ENCODE measurements around the gene PPIL4. TPM values are rescaled to one million over a fixed set of nuclear protein-coding genes. Genes with fewer than 3 reads are reported as not detected.

PPIL4 gene
- total RNA-seq, 2 experiments from 2014 or later: 20.8 to 21.9 TPM

DNA sequence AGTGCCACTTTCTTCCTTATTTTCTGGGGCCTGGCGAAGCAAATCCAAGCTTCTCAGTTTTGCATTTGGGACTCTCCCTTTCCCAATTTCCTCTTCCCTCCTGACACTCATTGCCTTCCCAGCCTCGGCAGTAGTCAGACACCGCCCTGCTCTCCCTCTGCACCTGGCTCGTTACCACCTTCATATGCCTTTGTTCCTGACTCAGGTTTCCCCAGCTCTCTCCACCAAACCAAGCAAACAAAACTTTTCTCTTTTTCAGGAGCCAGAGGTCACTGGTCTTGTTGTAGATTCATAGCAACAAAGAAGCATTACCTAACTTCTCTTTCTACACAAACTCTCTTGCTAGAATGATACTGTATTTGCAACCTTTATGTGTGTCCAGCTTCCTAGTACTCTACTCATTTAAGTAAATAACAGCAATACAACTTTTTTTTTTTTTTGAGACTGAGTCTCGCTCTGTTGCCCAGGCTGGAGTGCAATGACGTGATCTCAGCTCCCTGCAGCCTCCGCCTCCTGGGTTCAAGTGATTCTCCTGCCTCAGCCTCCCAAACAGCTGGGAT lies 52.0 kb downstream of the PPIL4 start:
- H3K27me3 Mint-ChIP-seq: no peaks in the 10 kb centered on the region
- intact Hi-C loops (cut with micrococcal nuclease): no loop called here
- peaks cover 80% of the 10 kb centered on the region for H3K4me1 Mint-ChIP-seq (ENCODE audit: low read depth)
- ChIA-PET POLR2A (interaction anchor here (1.0 kb wide), 2 partner anchors 11 to 34 kb away, joined by 3 read pairs; no protein-coding TSS in a partner anchor), CTCF (interaction anchor here (1.2 kb wide), 1 partner anchor 14 kb away, joined by 3 read pairs; no protein-coding TSS in a partner anchor)
- H3K36me3 Mint-ChIP-seq (ENCODE audit: low read depth): peaks cover 9% of the 10 kb centered on the region
- peak overlapping the region; percentile 94 for H3K27ac Mint-ChIP-seq
- no peaks in the 10 kb centered on the region for H3K9me3 Mint-ChIP-seq
- TF ChIP-seq, protein P1, sequence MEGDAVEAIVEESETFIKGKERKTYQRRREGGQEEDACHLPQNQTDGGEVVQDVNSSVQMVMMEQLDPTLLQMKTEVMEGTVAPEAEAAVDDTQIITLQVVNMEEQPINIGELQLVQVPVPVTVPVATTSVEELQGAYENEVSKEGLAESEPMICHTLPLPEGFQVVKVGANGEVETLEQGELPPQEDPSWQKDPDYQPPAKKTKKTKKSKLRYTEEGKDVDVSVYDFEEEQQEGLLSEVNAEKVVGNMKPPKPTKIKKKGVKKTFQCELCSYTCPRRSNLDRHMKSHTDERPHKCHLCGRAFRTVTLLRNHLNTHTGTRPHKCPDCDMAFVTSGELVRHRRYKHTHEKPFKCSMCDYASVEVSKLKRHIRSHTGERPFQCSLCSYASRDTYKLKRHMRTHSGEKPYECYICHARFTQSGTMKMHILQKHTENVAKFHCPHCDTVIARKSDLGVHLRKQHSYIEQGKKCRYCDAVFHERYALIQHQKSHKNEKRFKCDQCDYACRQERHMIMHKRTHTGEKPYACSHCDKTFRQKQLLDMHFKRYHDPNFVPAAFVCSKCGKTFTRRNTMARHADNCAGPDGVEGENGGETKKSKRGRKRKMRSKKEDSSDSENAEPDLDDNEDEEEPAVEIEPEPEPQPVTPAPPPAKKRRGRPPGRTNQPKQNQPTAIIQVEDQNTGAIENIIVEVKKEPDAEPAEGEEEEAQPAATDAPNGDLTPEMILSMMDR (IDR thresholded peaks at IDR 0.05): no peak
- DNase-seq (no peak), ATAC-seq (no peak)
- H3K4me3 Mint-ChIP-seq: no peak overlapping the region

DNA sequence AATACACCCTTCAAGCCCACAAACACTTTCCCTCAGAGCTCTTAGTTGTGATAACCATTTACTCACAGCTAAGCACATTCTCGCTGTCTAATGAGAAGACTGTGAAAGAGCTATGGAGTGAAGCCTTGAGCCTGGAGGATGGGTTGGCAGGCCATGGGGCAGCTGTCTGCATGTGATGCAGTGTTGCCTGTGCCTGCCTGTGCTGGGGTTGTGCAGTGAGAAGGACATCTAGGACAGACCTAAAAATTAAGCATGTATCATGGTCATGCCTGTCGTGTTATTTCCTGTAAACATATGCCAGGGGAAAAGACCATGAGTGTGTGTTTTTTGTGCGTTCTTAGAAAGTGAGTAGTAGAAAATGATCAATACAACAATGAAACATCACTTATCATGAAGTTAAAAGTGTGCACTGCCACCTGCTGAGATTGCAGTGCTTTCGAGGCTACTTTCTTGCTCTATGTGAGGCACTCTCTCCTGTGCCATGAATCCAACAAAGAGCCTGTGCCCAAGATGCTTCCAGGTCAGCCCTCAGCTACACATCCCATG lies 53.0 kb downstream of the PPIL4 start:
- ATAC-seq: no peak
- H3K4me1 Mint-ChIP-seq (ENCODE audit: low read depth): peaks cover 81% of the 10 kb centered on the region
- POLR2A ChIA-PET: no interaction called here
- peak overlapping the region; percentile 94 for H3K27ac Mint-ChIP-seq
- intact Hi-C loops (cut with micrococcal nuclease): no loop called here
- H3K27me3 Mint-ChIP-seq: no peaks in the 10 kb centered on the region
- no peak for DNase-seq
- CTCF ChIA-PET: interaction anchor here (1.0 to 1.2 kb wide), 2 partner anchors 13 to 61 kb away, joined by 3 to 4 read pairs; no protein-coding TSS in a partner anchor
- no peaks in the 10 kb centered on the region for H3K9me3 Mint-ChIP-seq
- TF ChIP-seq, protein P1 (IDR thresholded peaks at IDR 0.05): no peak
- no peak overlapping the region for H3K4me3 Mint-ChIP-seq
- peaks cover 7% of the 10 kb centered on the region for H3K36me3 Mint-ChIP-seq (ENCODE audit: low read depth)

DNA sequence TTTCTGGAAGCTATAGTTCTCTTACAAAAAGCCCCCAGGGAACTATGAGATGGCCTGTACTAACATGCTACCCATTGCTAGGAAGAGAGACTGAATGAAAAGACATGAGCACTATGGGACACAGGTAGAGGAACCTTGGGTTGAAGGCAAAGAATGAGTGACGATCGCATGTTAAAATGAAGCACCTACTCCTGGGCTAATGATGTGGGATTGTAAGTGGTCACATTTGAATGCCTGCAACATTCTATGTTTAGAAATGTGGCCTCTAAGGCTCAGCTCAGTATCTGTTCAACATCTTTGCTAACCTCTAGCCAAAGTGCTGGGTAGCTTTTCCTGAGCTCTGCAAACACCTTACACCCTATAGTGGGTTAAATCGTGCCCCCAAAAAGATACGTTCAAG lies 55.9 kb downstream of the PPIL4 start:
- peaks cover 69% of the 10 kb centered on the region for H3K4me1 Mint-ChIP-seq (ENCODE audit: low read depth)
- TF ChIP-seq, protein P1 (IDR thresholded peaks at IDR 0.05): no peak
- POLR2A ChIA-PET: interaction anchor here (1.1 to 1.7 kb wide), 2 partner anchors 16 to 55 kb away, joined by 3 to 7 read pairs; partner anchors contain the start of gene PPIL4
- peaks cover 2% of the 10 kb centered on the region for H3K36me3 Mint-ChIP-seq (ENCODE audit: low read depth)
- no peak overlapping the region for H3K4me3 Mint-ChIP-seq
- intact Hi-C loops (cut with micrococcal nuclease): no loop called here
- H3K27ac Mint-ChIP-seq: peak overlapping the region; percentile 75
- CTCF ChIA-PET: interaction anchor here (0.7 to 2.3 kb wide), 3 partner anchors 9 to 18 kb away, joined by 3 to 10 read pairs (median 6); no protein-coding TSS in a partner anchor
- ATAC-seq (no peak), DNase-seq (no peak)
- H3K27me3 Mint-ChIP-seq: no peaks in the 10 kb centered on the region
- no peaks in the 10 kb centered on the region for H3K9me3 Mint-ChIP-seq

DNA sequence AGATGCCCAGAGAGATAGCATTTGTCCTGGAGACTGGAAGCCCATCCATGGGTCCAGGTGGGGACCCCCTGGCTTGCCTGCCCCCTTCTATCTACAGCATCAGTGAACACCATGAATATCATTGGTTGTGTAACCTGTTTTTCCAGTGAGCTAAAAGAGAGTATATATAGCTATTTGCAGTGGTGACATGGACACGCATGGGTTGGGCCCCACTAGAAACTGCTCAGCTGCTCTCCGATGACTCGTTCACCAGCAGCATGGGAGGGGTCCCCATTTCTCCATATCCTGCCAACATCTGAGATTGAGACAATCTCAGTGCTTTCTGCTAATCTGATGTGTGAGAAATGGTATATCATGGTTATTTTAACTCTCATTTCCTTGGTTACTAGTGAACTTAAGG lies 57.0 kb downstream of the PPIL4 start:
- intact Hi-C loops (cut with micrococcal nuclease): no loop called here

More for the DNA sequence above, 57.0 kb downstream of the PPIL4 start:
- ChIA-PET POLR2A (interaction anchor here (1.1 to 1.7 kb wide), 3 partner anchors 18 to 57 kb away, joined by 3 to 7 read pairs (median 4); partner anchors contain the start of gene PPIL4), CTCF (interaction anchor here (1.5 to 2.3 kb wide), 2 partner anchors 10 to 15 kb away, joined by 6 to 10 read pairs; no protein-coding TSS in a partner anchor)
- TF ChIP-seq, protein P1 (IDR thresholded peaks at IDR 0.05): no peak
- Mint-ChIP-seq H3K27me3 (no peaks in the 10 kb centered on the region), H3K27ac (peak overlapping the region; percentile 86), H3K9me3 (no peaks in the 10 kb centered on the region), H3K4me1 (ENCODE audit: low read depth) (peaks cover 66% of the 10 kb centered on the region), H3K4me3 (peak overlapping the region; percentile 20), H3K36me3 (ENCODE audit: low read depth) (peaks cover 6% of the 10 kb centered on the region)
- DNase-seq (peak; percentile 76), ATAC-seq (peak; percentile 29)
